Activated CD8-positive, alpha-beta memory T cell treated with anti-CD3 and anti-CD28 coated beads for 48 hours (primary cell): ENCODE data around the gene BPIFB3.

Source experiments
- DNase-seq, 3 experiments: peaks; one replicate each; pipeline ENCODE4 v3.0.0-alpha.2; 2020; ENCODE audit warnings: low read depth in 2 of 3, low spot score in 2 of 3

Gene BPIFB3

GRCh38 chr20:33015700-33016580 lies 37.8 kb upstream of the BPIFB3 start:
- no peak for DNase-seq

- no peak for DNase-seq
Observed at GRCh38 chr20:33016581-33017109, 37.1 kb upstream of the BPIFB3 start.

GRCh38 chr20:33017542-33017941 lies 36.2 kb upstream of the BPIFB3 start:
- DNase-seq: no peak

GRCh38 chr20:33018169-33018931 lies 35.4 kb upstream of the BPIFB3 start:
- DNase-seq: no peak

GRCh38 chr20:33019465-33020277 lies 34.0 kb upstream of the BPIFB3 start:
- DNase-seq: no peak

GRCh38 chr20:33020278-33021161 lies 33.2 kb upstream of the BPIFB3 start:
- no peak for DNase-seq

- no peak for DNase-seq
Observed at GRCh38 chr20:33021879-33022278, 31.8 kb upstream of the BPIFB3 start.

GRCh38 chr20:33022289-33022688 lies 31.4 kb upstream of the BPIFB3 start:
- no peak for DNase-seq

GRCh38 chr20:33022694-33023438 lies 30.8 kb upstream of the BPIFB3 start:
- no peak for DNase-seq

- DNase-seq: no peak
Observed at GRCh38 chr20:33023439-33024242, 30.1 kb upstream of the BPIFB3 start.

- no peak for DNase-seq
Observed at GRCh38 chr20:33024243-33024560, 29.5 kb upstream of the BPIFB3 start.

- no peak for DNase-seq
Observed at GRCh38 chr20:33024609-33025317, 28.9 kb upstream of the BPIFB3 start.

- DNase-seq: no peak
Observed at GRCh38 chr20:33025318-33025876, 28.3 kb upstream of the BPIFB3 start.

GRCh38 chr20:33026072-33026778 lies 27.5 kb upstream of the BPIFB3 start:
- DNase-seq: no peak

GRCh38 chr20:33026779-33027759 lies 26.6 kb upstream of the BPIFB3 start:
- DNase-seq: no peak
